Body of pancreas (tissue), 4 donors: ENCODE results near the gene F10. TPM values are rescaled to one million over a fixed set of nuclear protein-coding genes. Genes with fewer than 3 reads are reported as not detected.

Experiments
- ATAC-seq: fragments of 150-250 bp; one replicate; pipeline ENCODE4 v1.9.1; 2016
- DNase-seq, 4 donors: peaks; one replicate each; pipeline ENCODE4 v3.0.0-alpha.2; 2019
- H3K27ac ChIP-seq, 4 donors: fragments of 200-600 bp; sonication (generic); 1 replicate in 3 of 4; 2 replicates in 1 of 4; pipeline versions ENCODE4 v1.5.1 to v1.6.1; 2016 to 2019; ENCODE audit warnings: mild to moderate bottlenecking in 1 of 4, mixed read lengths in 1 of 4, moderate library complexity in 1 of 4
- H3K27me3 ChIP-seq, 2 donors: fragments of 200-600 bp; sonication (generic); one replicate each; pipeline ENCODE4 v1.6.0; 2016; ENCODE audit warnings: mild to moderate bottlenecking in 1 of 2
- H3K36me3 ChIP-seq, 2 donors: fragments of 200-600 bp; sonication (generic); replicated peaks in 1 of 2; 2 replicates each; pipeline ENCODE4 v1.5.1; 2016; ENCODE audit warnings: low read depth in 2 of 2; ENCODE audit not compliant: insufficient read depth in 1 of 2
- H3K4me1 ChIP-seq: fragments of 200-600 bp; sonication (generic); one replicate; pipeline ENCODE4 v1.6.0; 2016
- H3K4me3 ChIP-seq, 2 donors: fragments of 200-600 bp; sonication (generic); 1 replicate in 1 of 2; 2 replicates in 1 of 2; pipeline ENCODE4 v1.5.1; 2016 to 2019
- H3K9me3 ChIP-seq, 3 donors: fragments of 200-600 bp; sonication (generic); 1 replicate in 2 of 3; 2 replicates in 1 of 3; pipeline ENCODE4 v1.5.1; 2016
- POLR2A ChIP-seq, 3 donors: fragments of 450-650 bp; IDR thresholded peaks; one replicate each; pipeline ENCODE4 v1.6.1; 2016; ENCODE audit warnings: antibody characterized with exemption in 3 of 3, mild to moderate bottlenecking in 2 of 3
- WGBS, 2 donors: methylation state at CpG; one replicate each; pipeline ENCODE4 v1.1.5; 2017; 5-methylcytosine and 5-hydroxymethylcytosine counted together
- intact Hi-C: fragments of 100-400 bp; cut with DNase I; formaldehyde crosslinking; loops from one replicate; pipeline ENCODE4 v1.15.1; 2023
- small RNA-seq: library from RNA; depleted of rRNA; stranded (forward); fragments of <200 nt; gene quantifications from one replicate; pipeline ENCODE3, GENCODE V24; 2016
- total RNA-seq, 2 donors: library from RNA; depleted of rRNA; stranded (reverse); fragments of >200 nt; gene quantifications; one replicate each; pipeline ENCODE4 v1.1.0, GENCODE V29; 2016
- TF ChIP-seq, protein P1 (sequence below), 7 experiments: fragments of 450-650 bp in 4 of 7; fragments of 200-600 bp in 3 of 7; sonication (generic) in 3 of 7; IDR thresholded peaks; one replicate each; pipeline ENCODE4 v1.5.1; 2016 to 2019; ENCODE audit warnings: antibody characterized with exemption in 7 of 7

Gene F10
- total RNA-seq, 2 donors from 2014 or later: 2.3 to 6.7 TPM

DNA sequence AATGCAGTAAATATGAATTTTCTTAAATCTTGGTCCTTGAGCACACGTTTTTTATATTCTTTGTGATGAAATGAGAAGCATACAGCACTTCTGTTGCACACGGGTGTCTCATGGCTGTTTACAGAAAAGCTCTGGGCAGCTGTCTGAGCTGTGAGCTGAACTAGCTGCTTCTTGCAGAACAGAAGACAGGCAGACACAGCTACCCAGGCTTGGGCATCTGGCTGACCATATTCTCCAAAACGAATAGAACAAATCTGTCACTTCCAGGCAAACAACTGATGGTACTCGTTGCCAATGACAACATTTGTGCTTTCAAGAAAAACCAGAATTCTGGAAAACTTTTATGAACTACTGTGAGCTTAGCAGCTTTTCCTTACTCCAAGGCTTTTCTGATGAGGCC, 69.7 kb downstream of the F10 start:
- WGBS, 2 donors: 80 to 85% methylated on average over 4 of the region's 4 CpGs
- DNase-seq (no peak), ATAC-seq (no peak)
- peaks cover 13% of the 10 kb centered on the region for H3K4me1 ChIP-seq
- TF ChIP-seq, protein P1, sequence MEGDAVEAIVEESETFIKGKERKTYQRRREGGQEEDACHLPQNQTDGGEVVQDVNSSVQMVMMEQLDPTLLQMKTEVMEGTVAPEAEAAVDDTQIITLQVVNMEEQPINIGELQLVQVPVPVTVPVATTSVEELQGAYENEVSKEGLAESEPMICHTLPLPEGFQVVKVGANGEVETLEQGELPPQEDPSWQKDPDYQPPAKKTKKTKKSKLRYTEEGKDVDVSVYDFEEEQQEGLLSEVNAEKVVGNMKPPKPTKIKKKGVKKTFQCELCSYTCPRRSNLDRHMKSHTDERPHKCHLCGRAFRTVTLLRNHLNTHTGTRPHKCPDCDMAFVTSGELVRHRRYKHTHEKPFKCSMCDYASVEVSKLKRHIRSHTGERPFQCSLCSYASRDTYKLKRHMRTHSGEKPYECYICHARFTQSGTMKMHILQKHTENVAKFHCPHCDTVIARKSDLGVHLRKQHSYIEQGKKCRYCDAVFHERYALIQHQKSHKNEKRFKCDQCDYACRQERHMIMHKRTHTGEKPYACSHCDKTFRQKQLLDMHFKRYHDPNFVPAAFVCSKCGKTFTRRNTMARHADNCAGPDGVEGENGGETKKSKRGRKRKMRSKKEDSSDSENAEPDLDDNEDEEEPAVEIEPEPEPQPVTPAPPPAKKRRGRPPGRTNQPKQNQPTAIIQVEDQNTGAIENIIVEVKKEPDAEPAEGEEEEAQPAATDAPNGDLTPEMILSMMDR (IDR thresholded peaks at IDR 0.05): no peak
- no peak for TF ChIP-seq POLR2A (IDR thresholded peaks at IDR 0.05)
- H3K27me3 ChIP-seq: no peaks in the 10 kb centered on the region
- no peak overlapping the region for H3K4me3 ChIP-seq
- peaks cover 0 to 12% of the 10 kb centered on the region in 2 donors for H3K36me3 ChIP-seq
- H3K9me3 ChIP-seq: no peaks in the 10 kb centered on the region
- H3K27ac ChIP-seq: no peak overlapping the region
- intact Hi-C loops: no loop called here

DNA sequence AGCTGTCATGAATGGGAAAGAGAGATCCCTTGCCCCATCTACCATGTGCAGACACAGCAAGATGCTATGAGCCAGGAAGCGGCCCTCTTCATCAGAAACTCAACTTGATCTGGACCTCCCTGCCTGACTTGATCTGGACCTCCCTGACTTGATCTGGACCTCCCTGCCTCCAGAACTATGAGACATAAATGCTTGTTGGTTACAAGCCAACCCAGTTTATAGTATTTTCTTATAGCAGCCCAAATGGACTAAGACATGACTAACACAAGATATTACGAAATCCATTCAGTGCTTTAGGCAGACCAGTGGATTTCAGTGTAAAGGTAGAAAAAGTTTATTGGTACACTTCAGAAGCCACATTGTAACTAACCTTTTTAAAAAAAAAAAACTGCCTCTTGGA, 70.3 kb downstream of the F10 start:
- ATAC-seq (no peak), DNase-seq (no peak)
- H3K4me3 ChIP-seq: no peak overlapping the region
- 95 to 96% methylated on average over 2 of the region's 2 CpGs for WGBS, 2 donors
- no peaks in the 10 kb centered on the region for H3K27me3 ChIP-seq
- peaks cover 13% of the 10 kb centered on the region for H3K4me1 ChIP-seq
- H3K27ac ChIP-seq: no peak overlapping the region
- no peaks in the 10 kb centered on the region for H3K9me3 ChIP-seq
- TF ChIP-seq POLR2A (IDR thresholded peaks at IDR 0.05): no peak
- TF ChIP-seq, protein P1 (IDR thresholded peaks at IDR 0.05): no peak
- H3K36me3 ChIP-seq: peaks cover 3 to 17% of the 10 kb centered on the region in 2 donors
- intact Hi-C loops: no loop called here

DNA sequence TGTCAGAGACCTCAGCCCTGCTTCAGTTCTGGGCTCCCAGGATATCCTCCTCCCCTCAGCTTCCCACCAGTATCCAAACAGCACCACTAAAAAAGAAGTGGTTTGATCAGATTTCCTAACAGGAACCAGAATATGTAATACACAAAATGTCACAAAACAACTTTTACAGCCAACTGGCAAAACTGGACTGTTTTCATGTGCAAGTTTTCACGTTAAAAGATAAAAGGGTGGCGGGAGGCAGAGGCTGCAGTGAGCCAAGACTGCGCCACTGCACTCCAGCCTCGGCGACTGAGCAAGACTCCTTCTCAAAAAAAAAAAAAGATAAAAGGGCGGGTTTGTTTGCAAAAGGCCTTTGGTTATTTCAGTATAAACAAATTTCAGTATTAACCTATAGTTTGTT, 72.8 kb downstream of the F10 start:
- Histone ChIP-seq H3K27ac (peak overlapping the region in 2 of 4 donors; percentile 30 to 51), H3K36me3 (peaks cover 3 to 22% of the 10 kb centered on the region in 2 donors)
- intact Hi-C loops: no loop called here

DNA sequence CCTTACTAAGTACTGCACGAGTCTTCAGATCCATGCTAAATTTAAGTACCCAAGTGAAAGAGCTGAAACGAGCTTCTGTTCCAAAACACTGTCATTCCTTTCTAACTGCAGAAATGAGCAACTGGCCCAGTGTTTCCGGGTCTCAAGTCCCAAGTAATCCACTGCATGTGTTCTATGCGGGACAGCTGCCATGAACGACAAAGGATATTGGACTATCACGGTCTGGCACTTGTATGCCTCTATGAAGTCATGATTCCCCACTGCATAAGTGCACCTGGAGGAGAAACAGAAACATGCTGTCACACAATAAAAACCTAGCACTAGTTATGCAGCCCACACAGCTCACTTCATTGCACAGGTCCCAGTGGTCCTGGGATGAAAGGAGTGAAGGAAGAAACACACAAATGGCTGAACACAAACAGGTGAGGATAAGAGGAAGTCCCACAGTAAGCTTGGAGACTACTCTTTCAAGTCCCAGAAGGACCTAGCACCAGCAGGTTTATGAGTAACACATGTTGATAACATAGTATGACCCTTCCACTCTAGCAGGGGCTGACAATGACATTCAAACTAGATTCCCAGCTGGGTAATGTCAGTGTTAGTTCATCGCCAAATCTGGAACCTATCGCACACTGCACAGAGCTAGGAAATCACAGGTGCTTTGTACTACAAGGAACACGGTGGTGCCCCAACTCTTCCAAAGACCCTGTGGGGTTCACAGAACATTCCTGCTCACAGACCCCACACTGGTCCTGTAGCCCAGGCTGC, 74.6 kb downstream of the F10 start:
- Histone ChIP-seq H3K27ac (no peak overlapping the region), H3K4me1 (peaks cover 13% of the 10 kb centered on the region), H3K9me3 (no peaks in the 10 kb centered on the region), H3K36me3 (peaks cover 3 to 22% of the 10 kb centered on the region in 2 donors), H3K27me3 (no peaks in the 10 kb centered on the region), H3K4me3 (no peak overlapping the region)
- 87 to 88% methylated on average over 9 of the region's 9 CpGs for WGBS, 2 donors
- TF ChIP-seq, protein P1 (IDR thresholded peaks at IDR 0.05): no peak
- no peak for TF ChIP-seq POLR2A (IDR thresholded peaks at IDR 0.05)
- no peak for DNase-seq
- ATAC-seq: no peak
- intact Hi-C loops: no loop called here

More for the DNA sequence above, 72.8 kb downstream of the F10 start:
- Histone ChIP-seq H3K4me3 (no peak overlapping the region), H3K27me3 (no peaks in the 10 kb centered on the region), H3K4me1 (peaks cover 13% of the 10 kb centered on the region), H3K9me3 (no peaks in the 10 kb centered on the region)
- peak; percentile 70 for ATAC-seq
- no peak for TF ChIP-seq POLR2A (IDR thresholded peaks at IDR 0.05)
- TF ChIP-seq, protein P1 (IDR thresholded peaks at IDR 0.05): no peak
- 22 to 27% methylated on average over 6 of the region's 6 CpGs for WGBS, 2 donors
- peak in 2 of 4 donors; percentile 38 to 50 for DNase-seq

Small RNA genes within 50 kb of the gene (small RNA-seq; reads per million reads assigned to genes)
- not detected for gene AL137002.1

Other genes starting within 250 kb of the F10 start
- 10 to 100 TPM; 37.4 to 74.8 TPM for gene MCF2L, start 153.6 kb upstream of the F10 start, total RNA-seq
- gene F7, start 17.0 kb upstream of the F10 start, total RNA-seq: not detected
- not detected for gene PROZ, start 35.8 kb downstream of the F10 start, total RNA-seq
- 10 to 100 TPM; 23.7 to 33.7 TPM for gene PCID2, start 85.9 kb downstream of the F10 start, total RNA-seq
- 10 to 100 TPM; 44.4 to 62.3 TPM for gene CUL4A, start 86.8 kb downstream of the F10 start, total RNA-seq
- gene LAMP1, start 174.4 kb downstream of the F10 start, total RNA-seq: 10 to 100 TPM; 68.5 to 92.6 TPM
- gene GRTP1, start 241.3 kb downstream of the F10 start, total RNA-seq: 1 to 10 TPM; 7.3 to 8.9 TPM